SU-DHL-6 (cell line): Measurements from ENCODE around the gene FERD3L.

Experiments
- H2AFZ ChIP-seq: fragments of 200-600 bp; sonication (generic); 2 replicates; pipeline ENCODE4 v1.6.1; 2014; ENCODE audit warnings: low read depth, mild to moderate bottlenecking, moderate library complexity, mixed read lengths, antibody characterized with exemption, low read length; ENCODE audit not compliant: severe bottlenecking
- H3F3A ChIP-seq: fragments of 200-600 bp; shearing (Covaris generic); 2 replicates; pipeline ENCODE4 v1.6.0; 2016; ENCODE audit warnings: antibody characterized with exemption, mild to moderate bottlenecking; ENCODE audit not compliant: insufficient read depth
- H3K27ac ChIP-seq: fragments of 200-600 bp; sonication (generic); 2 replicates; pipeline ENCODE4 v1.5.1; 2016; ENCODE audit warnings: low read depth, mild to moderate bottlenecking, low read length, moderate library complexity, mixed read lengths
- H3K27me3 ChIP-seq: fragments of 200-600 bp; sonication (generic), shearing (Covaris generic); 2 replicates; pipeline ENCODE4 v1.6.0; 2014; ENCODE audit warnings: mild to moderate bottlenecking, low read length
- H3K36me3 ChIP-seq: fragments of 200-600 bp; sonication (generic); 2 replicates; pipeline ENCODE4 v1.6.1; 2014; ENCODE audit warnings: mild to moderate bottlenecking, low read length, mixed read lengths
- H3K4me2 ChIP-seq: fragments of 300-600, 200-600 bp; shearing (Covaris generic), sonication (generic); 2 replicates; pipeline ENCODE4 v1.6.0; 2014; ENCODE audit warnings: low read length, low read depth, mild to moderate bottlenecking; ENCODE audit not compliant: poor library complexity, severe bottlenecking
- H3K4me3 ChIP-seq: fragments of 200-600 bp; sonication (generic); 2 replicates; pipeline ENCODE4 v1.5.1; 2014; ENCODE audit warnings: antibody characterized with exemption, low read length, mild to moderate bottlenecking, mixed read lengths; ENCODE audit not compliant: insufficient read depth, poor library complexity, severe bottlenecking
- H3K79me2 ChIP-seq: fragments of 200-600 bp; sonication (generic); 2 replicates; pipeline ENCODE4 v1.6.1; 2014; ENCODE audit warnings: mild to moderate bottlenecking, low read length, moderate library complexity; ENCODE audit not compliant: insufficient read depth
- H3K9ac ChIP-seq: fragments of 200-600 bp; sonication (generic); 2 replicates; pipeline ENCODE4 v1.7.0; 2014; ENCODE audit warnings: mild to moderate bottlenecking, low read length
- H3K9me2 ChIP-seq: fragments of 200-600 bp; sonication (generic); replicated peaks from 2 replicates; pipeline ENCODE4 v1.6.1; 2014; ENCODE audit warnings: low read length; ENCODE audit not compliant: insufficient read depth
- H3K9me3 ChIP-seq: fragments of 200-600 bp; sonication (generic); 2 replicates; pipeline ENCODE4 v1.6.1; 2014; ENCODE audit warnings: low read length, mixed read lengths; ENCODE audit not compliant: insufficient read depth
- H4K20me1 ChIP-seq: fragments of 200-600 bp; sonication (generic); 2 replicates; pipeline ENCODE4 v1.6.1; 2014; ENCODE audit warnings: low read depth, mild to moderate bottlenecking, antibody characterized with exemption, low read length, moderate library complexity, mixed read lengths
- CTCF ChIP-seq: fragments of 200-600 bp; sonication (generic); IDR thresholded peaks from one replicate; pipeline ENCODE4 v1.5.1; 2017; ENCODE audit warnings: antibody characterized with exemption, mild to moderate bottlenecking, low read length, moderate library complexity; ENCODE audit not compliant: insufficient read depth, poor library complexity, severe bottlenecking
- EZH2phosphoT487 ChIP-seq: fragments of 200-600 bp; sonication (generic), shearing (Covaris generic); conservative IDR thresholded peaks from 2 replicates; pipeline ENCODE4 v1.6.1; 2018; ENCODE audit warnings: mild to moderate bottlenecking, antibody characterized with exemption, low read length, moderate library complexity, mixed read lengths

The FERD3L gene

DNA sequence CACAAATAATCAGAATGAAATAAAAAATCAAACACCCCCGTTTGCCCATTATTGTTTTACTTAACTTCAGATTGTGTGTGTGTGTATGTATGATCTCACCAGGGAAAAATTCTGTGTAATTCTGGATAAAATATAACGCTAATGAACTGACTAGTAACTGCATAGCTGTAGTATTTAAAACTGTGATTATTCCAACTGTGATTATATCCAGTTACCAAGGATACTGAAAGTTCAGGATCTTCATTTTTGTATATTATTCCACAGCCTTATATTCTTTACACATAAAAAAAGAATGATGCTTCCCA, 30.7 kb downstream of the FERD3L start:
- H2AFZ ChIP-seq, result no peak overlapping the region
- H3K27me3 ChIP-seq, result no peaks in the 10 kb centered on the region
- H3K9me2 ChIP-seq, result no peaks in the 10 kb centered on the region
- no peak for TF ChIP-seq CTCF
- TF ChIP-seq EZH2phosphoT487, result no peak
- H3K9me3 ChIP-seq, result no peaks in the 10 kb centered on the region
- no peaks in the 10 kb centered on the region for H3K36me3 ChIP-seq
- H4K20me1 ChIP-seq, result no peaks in the 10 kb centered on the region
- H3K4me2 ChIP-seq, result no peak overlapping the region
- no peaks in the 10 kb centered on the region for H3K79me2 ChIP-seq
- H3K9ac ChIP-seq, result no peak overlapping the region
- H3F3A ChIP-seq, result no peaks in the 10 kb centered on the region
- H3K27ac ChIP-seq, result no peak overlapping the region
- no peak overlapping the region for H3K4me3 ChIP-seq

GRCh38 chr7:19113855-19114550, 31.2 kb downstream of the FERD3L start:
- no peak overlapping the region for H3K4me3 ChIP-seq

DNA sequence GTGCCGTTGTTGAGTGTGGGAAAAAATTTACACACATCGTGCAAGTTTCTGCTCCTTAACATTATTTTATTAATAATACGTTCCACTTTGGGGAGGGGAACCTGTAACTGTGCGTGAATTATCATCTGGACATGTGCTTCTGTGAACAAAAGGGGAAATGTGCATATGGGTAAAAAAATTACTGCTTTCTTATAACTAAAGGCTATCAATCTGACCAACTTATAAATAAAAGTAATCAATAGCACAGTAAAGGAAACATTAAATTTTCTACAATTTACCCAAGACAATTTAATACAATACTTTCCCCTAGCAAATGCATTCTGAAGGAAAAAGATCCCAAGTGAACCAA, 32.2 kb downstream of the FERD3L start:
- Histone ChIP-seq H2AFZ (no peak overlapping the region), H3K9me3 (no peaks in the 10 kb centered on the region), H3K27me3 (no peaks in the 10 kb centered on the region), H3K9me2 (no peaks in the 10 kb centered on the region), H3K36me3 (no peaks in the 10 kb centered on the region), H3K4me2 (no peak overlapping the region), H3K27ac (no peak overlapping the region), H3K4me3 (no peak overlapping the region), H3F3A (no peaks in the 10 kb centered on the region), H3K9ac (no peak overlapping the region), H4K20me1 (no peaks in the 10 kb centered on the region), H3K79me2 (no peaks in the 10 kb centered on the region)
- TF ChIP-seq EZH2phosphoT487 (no peak), CTCF (no peak)

More at GRCh38 chr7:19113855-19114550, 31.2 kb downstream of the FERD3L start:
- Histone ChIP-seq H3K9me2 (no peaks in the 10 kb centered on the region), H3F3A (no peaks in the 10 kb centered on the region), H3K27ac (no peak overlapping the region), H3K27me3 (no peaks in the 10 kb centered on the region), H3K4me2 (no peak overlapping the region), H4K20me1 (no peaks in the 10 kb centered on the region), H3K9me3 (no peaks in the 10 kb centered on the region), H3K36me3 (no peaks in the 10 kb centered on the region), H3K9ac (no peak overlapping the region), H2AFZ (no peak overlapping the region), H3K79me2 (no peaks in the 10 kb centered on the region)
- TF ChIP-seq CTCF, result no peak
- no peak for TF ChIP-seq EZH2phosphoT487
